Cardiac muscle cell (in vitro differentiated cells and primary cell): ENCODE data around the gene KLF11. TPM values are rescaled to one million over a fixed set of nuclear protein-coding genes. Genes with fewer than 3 reads are reported as not detected.

Source experiments
- DNase-seq, 2 donors: peaks; one replicate each; pipeline versions ENCODE4 v3.0.0 to v3.0.0-alpha.2; 2010 to 2017; ENCODE audit warnings: low read depth in 1 of 2, low spot score in 1 of 2
- H3K27ac ChIP-seq: fragments of 200-600 bp; sonication (generic); 2 replicates; pipeline ENCODE4 v1.5.1; 2016
- H3K27me3 ChIP-seq: fragments of 200-600 bp; sonication (generic); 2 replicates; pipeline ENCODE4 v1.6.0; 2016; ENCODE audit warnings: control low read depth
- H3K36me3 ChIP-seq: fragments of 200-600 bp; sonication (generic); 2 replicates; pipeline ENCODE4 v1.5.1; 2016; ENCODE audit warnings: control low read depth
- H3K4me1 ChIP-seq: fragments of 200-600 bp; sonication (generic); 2 replicates; pipeline ENCODE4 v1.8.1; 2017; ENCODE audit warnings: low read depth, mild to moderate bottlenecking, mixed run types
- H3K4me3 ChIP-seq: fragments of 200-600 bp; sonication (generic); 2 replicates; pipeline ENCODE4 v1.5.1; 2016; ENCODE audit warnings: mild to moderate bottlenecking
- H3K9me3 ChIP-seq: fragments of 200-600 bp; sonication (generic); 2 replicates; pipeline ENCODE4 v1.5.1; 2017; ENCODE audit warnings: low read depth, mild to moderate bottlenecking, control low read depth
- CTCF ChIP-seq: IDR thresholded peaks from 2 replicates; pipeline ENCODE4 v1.5.1; 2012; ENCODE audit warnings: low read depth, mild to moderate bottlenecking, low read length
- polyA plus RNA-seq: library from polyadenylated mRNA; unstranded; fragments of >200 nt; fragmentation: Nextera tagmentation; extraction: Ambion mirVana; gene quantifications from 2 replicates; pipeline ENCODE4 v1.2.1, GENCODE V29; 2016
- total RNA-seq: library from RNA; depleted of rRNA; stranded (reverse); fragments of >200 nt; gene quantifications from 2 replicates; pipeline ENCODE4 v1.2.3, GENCODE V29; 2016

Gene KLF11
- total and polyA plus RNA-seq, 2 experiments from 2014 or later = 11.9 to 13.0 TPM

GRCh38 chr2:10038123-10038522 is 5.2 kb upstream of the KLF11 start:
- no peak for TF ChIP-seq CTCF
- no peak overlapping the region for H3K27ac ChIP-seq
- H3K9me3 ChIP-seq = no peaks in the 10 kb centered on the region
- H3K4me1 ChIP-seq = peaks cover 6% of the 10 kb centered on the region
- H3K27me3 ChIP-seq = no peaks in the 10 kb centered on the region
- H3K4me3 ChIP-seq = no peak overlapping the region
- no peaks in the 10 kb centered on the region for H3K36me3 ChIP-seq
- DNase-seq = no peak

GRCh38 chr2:10038716-10039115 is 4.6 kb upstream of the KLF11 start:
- DNase-seq = no peak
- no peaks in the 10 kb centered on the region for H3K36me3 ChIP-seq

GRCh38 chr2:10039658-10040410 is 3.5 kb upstream of the KLF11 start:
- Histone ChIP-seq H3K4me3 (no peak overlapping the region), H3K27ac (no peak overlapping the region), H3K27me3 (no peaks in the 10 kb centered on the region), H3K4me1 (peaks cover 6% of the 10 kb centered on the region), H3K36me3 (no peaks in the 10 kb centered on the region), H3K9me3 (no peaks in the 10 kb centered on the region)
- no peak for TF ChIP-seq CTCF
- DNase-seq = no peak

More at GRCh38 chr2:10038716-10039115, 4.6 kb upstream of the KLF11 start:
- no peak overlapping the region for H3K27ac ChIP-seq
- no peaks in the 10 kb centered on the region for H3K9me3 ChIP-seq
- peaks cover 6% of the 10 kb centered on the region for H3K4me1 ChIP-seq
- TF ChIP-seq CTCF = no peak
- H3K4me3 ChIP-seq = no peak overlapping the region
- no peaks in the 10 kb centered on the region for H3K27me3 ChIP-seq

- no peak for DNase-seq
- Histone ChIP-seq H3K4me1 (peaks cover 6% of the 10 kb centered on the region), H3K27me3 (no peaks in the 10 kb centered on the region), H3K36me3 (no peaks in the 10 kb centered on the region), H3K27ac (peak overlapping the region; percentile 89), H3K4me3 (no peak overlapping the region), H3K9me3 (no peaks in the 10 kb centered on the region)
- TF ChIP-seq CTCF = no peak
These were observed 1.6 kb upstream of the KLF11 start for GRCh38 chr2:10041711-10042110.

- peak; percentile 85 to 91 for DNase-seq
- no peak for TF ChIP-seq CTCF
- Histone ChIP-seq H3K27ac (peak overlapping the region; percentile 89), H3K36me3 (no peaks in the 10 kb centered on the region), H3K9me3 (no peaks in the 10 kb centered on the region), H3K27me3 (no peaks in the 10 kb centered on the region), H3K4me1 (peaks cover 6% of the 10 kb centered on the region), H3K4me3 (peak overlapping the region; percentile 37)
These were observed 819 bp upstream of the KLF11 start for GRCh38 chr2:10042301-10043161.
